Occipital lobe (tissue), 2 donors: ENCODE results near the gene SLFN11. TPM values are rescaled to one million over a fixed set of nuclear protein-coding genes. Genes with fewer than 3 reads are reported as not detected.

Experiments
- small RNA-seq: library from RNA; depleted of rRNA; stranded (forward); fragments of <200 nt; gene quantifications from one replicate; pipeline ENCODE3, GENCODE V24; 2014
- total RNA-seq: library from RNA; depleted of rRNA; stranded (reverse); fragments of >200 nt; gene quantifications from one replicate; pipeline ENCODE4 v1.2.3, GENCODE V29; 2014

Gene SLFN11
- total RNA-seq, 1 donor from 2014 or later, result 3.3 TPM

Small RNAs within 50 kb of the gene (small RNA-seq; reads per million reads assigned to genes)
- gene AC060766.3, result not detected
- gene AC060766.5, result not detected

Other genes starting within 250 kb of the SLFN11 start
- gene NLE1, start 231.3 kb downstream of the SLFN11 start, total RNA-seq, result 22.8 TPM
- 0.31 TPM for gene UNC45B, start 225.8 kb downstream of the SLFN11 start, total RNA-seq
- not detected for gene SLC35G3, start 179.2 kb downstream of the SLFN11 start, total RNA-seq
- 4.4 TPM for gene SLFN5, start 130.5 kb downstream of the SLFN11 start, total RNA-seq
- 4.1 TPM for gene SLFN12, start 58.9 kb upstream of the SLFN11 start, total RNA-seq
- 0.31 TPM for gene SLFN13, start 75.1 kb upstream of the SLFN11 start, total RNA-seq
- gene SLFN12L, start 164.1 kb upstream of the SLFN11 start, total RNA-seq, result not detected
- gene SLFN14, start 187.2 kb upstream of the SLFN11 start, total RNA-seq, result 0.31 TPM
- 6.6 TPM for gene PEX12, start 204.9 kb upstream of the SLFN11 start, total RNA-seq
- gene AP2B1, start 213.7 kb upstream of the SLFN11 start, total RNA-seq, result 123 TPM